Cardiac muscle cell (in vitro differentiated cells and primary cell): Measurements from ENCODE around the gene PHRF1. TPM values are rescaled to one million over a fixed set of nuclear protein-coding genes. Genes with fewer than 3 reads are reported as not detected.
A peak's percentile ranks its signal among the peaks of the same experiment; 100 is the strongest.

ENCODE experiments used
- DNase-seq, 2 donors: peaks; one replicate each; pipeline versions ENCODE4 v3.0.0 to v3.0.0-alpha.2; 2010 to 2017; ENCODE audit warnings: low read depth in 1 of 2, low spot score in 1 of 2
- H3K27ac ChIP-seq: fragments of 200-600 bp; sonication (generic); 2 replicates; pipeline ENCODE4 v1.5.1; 2016
- H3K27me3 ChIP-seq: fragments of 200-600 bp; sonication (generic); 2 replicates; pipeline ENCODE4 v1.6.0; 2016; ENCODE audit warnings: control low read depth
- H3K36me3 ChIP-seq: fragments of 200-600 bp; sonication (generic); 2 replicates; pipeline ENCODE4 v1.5.1; 2016; ENCODE audit warnings: control low read depth
- H3K4me1 ChIP-seq: fragments of 200-600 bp; sonication (generic); 2 replicates; pipeline ENCODE4 v1.8.1; 2017; ENCODE audit warnings: low read depth, mild to moderate bottlenecking, mixed run types
- H3K4me3 ChIP-seq: fragments of 200-600 bp; sonication (generic); 2 replicates; pipeline ENCODE4 v1.5.1; 2016; ENCODE audit warnings: mild to moderate bottlenecking
- H3K9me3 ChIP-seq: fragments of 200-600 bp; sonication (generic); 2 replicates; pipeline ENCODE4 v1.5.1; 2017; ENCODE audit warnings: low read depth, mild to moderate bottlenecking, control low read depth
- polyA plus RNA-seq: library from polyadenylated mRNA; unstranded; fragments of >200 nt; fragmentation: Nextera tagmentation; extraction: Ambion mirVana; gene quantifications from 2 replicates; pipeline ENCODE4 v1.2.1, GENCODE V29; 2016
- total RNA-seq: library from RNA; depleted of rRNA; stranded (reverse); fragments of >200 nt; gene quantifications from 2 replicates; pipeline ENCODE4 v1.2.3, GENCODE V29; 2016
- TF ChIP-seq, protein P1 (sequence below): IDR thresholded peaks from 2 replicates; pipeline ENCODE4 v1.5.1; 2012; ENCODE audit warnings: low read depth, mild to moderate bottlenecking, low read length

PHRF1 gene
- total and polyA plus RNA-seq, 2 experiments from 2014 or later: 17.8 to 48.0 TPM

DNA sequence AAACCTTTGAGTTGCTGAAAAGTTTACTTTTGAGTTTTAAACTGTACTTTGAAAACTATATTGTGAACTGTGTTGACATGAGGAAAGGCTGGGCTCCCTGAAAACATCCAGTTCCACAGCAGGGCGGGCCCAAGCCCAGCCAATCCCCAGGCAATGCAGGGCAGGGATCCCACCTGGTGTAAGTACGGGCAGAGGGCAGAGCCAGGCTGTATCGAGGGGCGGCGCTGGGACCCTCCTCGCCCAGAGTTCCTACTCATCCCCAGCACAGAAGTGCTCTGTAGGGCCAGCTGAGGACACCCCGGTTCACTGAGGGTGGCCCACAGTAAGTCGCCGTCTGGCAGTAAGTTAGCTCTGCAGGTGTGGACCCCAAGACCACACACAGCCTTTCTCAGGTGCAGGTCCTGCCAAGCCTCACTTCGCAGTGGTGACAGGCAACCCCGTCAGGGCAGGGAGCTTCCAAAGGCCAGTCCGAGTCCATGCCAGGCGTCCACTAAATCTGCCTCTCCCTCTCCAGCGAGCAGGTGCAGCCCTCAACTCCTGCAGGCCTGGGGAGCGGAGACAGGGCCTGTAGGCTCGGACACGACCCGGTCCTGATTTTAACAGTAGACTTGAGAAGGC is 9.2 kb upstream of the PHRF1 start:
- TF ChIP-seq, protein P1, sequence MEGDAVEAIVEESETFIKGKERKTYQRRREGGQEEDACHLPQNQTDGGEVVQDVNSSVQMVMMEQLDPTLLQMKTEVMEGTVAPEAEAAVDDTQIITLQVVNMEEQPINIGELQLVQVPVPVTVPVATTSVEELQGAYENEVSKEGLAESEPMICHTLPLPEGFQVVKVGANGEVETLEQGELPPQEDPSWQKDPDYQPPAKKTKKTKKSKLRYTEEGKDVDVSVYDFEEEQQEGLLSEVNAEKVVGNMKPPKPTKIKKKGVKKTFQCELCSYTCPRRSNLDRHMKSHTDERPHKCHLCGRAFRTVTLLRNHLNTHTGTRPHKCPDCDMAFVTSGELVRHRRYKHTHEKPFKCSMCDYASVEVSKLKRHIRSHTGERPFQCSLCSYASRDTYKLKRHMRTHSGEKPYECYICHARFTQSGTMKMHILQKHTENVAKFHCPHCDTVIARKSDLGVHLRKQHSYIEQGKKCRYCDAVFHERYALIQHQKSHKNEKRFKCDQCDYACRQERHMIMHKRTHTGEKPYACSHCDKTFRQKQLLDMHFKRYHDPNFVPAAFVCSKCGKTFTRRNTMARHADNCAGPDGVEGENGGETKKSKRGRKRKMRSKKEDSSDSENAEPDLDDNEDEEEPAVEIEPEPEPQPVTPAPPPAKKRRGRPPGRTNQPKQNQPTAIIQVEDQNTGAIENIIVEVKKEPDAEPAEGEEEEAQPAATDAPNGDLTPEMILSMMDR: no peak
- peaks cover 21% of the 10 kb centered on the region for H3K4me1 ChIP-seq
- H3K4me3 ChIP-seq: peak overlapping the region; percentile 95
- H3K27ac ChIP-seq: no peak overlapping the region
- peaks cover 5% of the 10 kb centered on the region for H3K36me3 ChIP-seq
- DNase-seq: no peak
- no peaks in the 10 kb centered on the region for H3K27me3 ChIP-seq
- H3K9me3 ChIP-seq: no peaks in the 10 kb centered on the region

DNA sequence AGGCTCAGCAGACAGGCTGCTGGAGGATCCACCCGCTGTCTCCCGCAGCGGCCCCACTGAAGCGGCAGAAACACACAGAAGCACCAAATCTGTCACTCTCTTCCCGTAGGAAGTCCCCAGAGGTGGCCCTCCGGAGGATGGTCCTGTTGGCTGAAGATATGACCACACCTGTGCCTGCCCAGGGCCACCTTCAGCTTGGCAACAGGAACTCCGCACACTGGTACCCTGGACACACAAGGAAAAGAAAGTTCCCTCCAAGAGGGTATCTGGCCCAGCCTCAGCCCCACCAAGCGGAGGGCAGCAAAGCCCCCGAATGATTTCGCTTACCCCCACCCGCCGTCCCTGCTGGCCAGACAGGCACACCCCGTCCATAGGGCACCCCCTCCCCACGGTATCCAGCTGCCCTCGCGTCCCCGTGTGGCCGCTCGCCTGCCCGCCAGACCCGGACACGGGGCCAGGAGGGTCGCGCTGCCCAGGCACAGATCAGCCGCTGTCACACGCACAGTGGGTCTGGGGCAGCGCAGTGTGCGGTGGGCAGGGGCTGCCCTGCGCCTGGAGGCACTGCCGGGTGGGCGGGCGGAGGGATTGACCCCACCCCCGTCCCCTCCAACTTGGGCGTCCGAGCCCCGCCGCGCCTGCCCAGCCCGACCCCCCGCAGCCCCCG is 8.5 kb upstream of the PHRF1 start:
- Histone ChIP-seq H3K27ac (peak overlapping the region; percentile 76), H3K4me3 (peak overlapping the region; percentile 95), H3K4me1 (peaks cover 21% of the 10 kb centered on the region), H3K27me3 (no peaks in the 10 kb centered on the region), H3K9me3 (no peaks in the 10 kb centered on the region), H3K36me3 (peaks cover 5% of the 10 kb centered on the region)
- TF ChIP-seq, protein P1: no peak
- no peak for DNase-seq

DNA sequence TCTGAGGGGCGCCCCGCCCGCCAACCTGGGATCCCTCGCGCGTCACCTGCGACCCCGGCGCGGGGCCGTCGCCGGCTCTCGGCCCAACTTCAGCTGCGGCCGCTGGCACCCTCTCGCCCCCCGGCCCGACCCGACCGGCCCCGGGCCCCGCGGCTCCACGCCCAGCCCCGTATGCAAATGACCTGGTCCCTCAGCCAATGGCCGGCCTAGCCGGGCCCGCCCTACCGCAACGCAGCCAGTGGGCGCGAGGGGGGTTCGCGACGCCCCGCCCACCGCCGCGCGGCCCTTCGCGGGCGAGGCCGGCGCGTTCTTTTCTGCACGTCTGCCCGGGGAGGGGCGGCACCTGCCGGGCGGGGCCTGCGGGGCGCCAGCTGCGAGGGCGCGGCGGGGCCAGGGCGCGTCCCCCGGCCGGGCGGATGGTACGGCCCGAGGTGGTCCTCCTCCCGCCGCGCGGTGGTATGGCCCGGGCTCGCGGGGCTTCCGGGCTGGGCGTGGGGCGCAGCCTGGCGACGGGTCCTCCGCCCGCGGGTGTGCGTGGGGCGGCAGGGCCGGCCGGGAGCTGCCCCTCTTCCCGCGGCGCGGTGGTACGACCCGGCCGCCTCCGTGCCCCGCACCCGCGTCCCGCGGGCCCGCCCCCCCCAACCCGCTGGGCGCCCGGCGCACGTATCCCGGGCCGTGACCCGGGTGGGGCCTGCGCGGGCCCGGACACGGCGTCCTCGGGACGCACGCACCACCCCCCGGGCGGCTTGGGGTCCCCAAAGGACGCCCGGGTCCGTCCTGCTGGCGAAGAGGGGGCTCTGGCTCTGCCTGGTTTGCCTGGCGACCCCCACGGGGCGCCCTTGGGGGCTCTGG is 7.7 kb upstream of the PHRF1 start:
- no peaks in the 10 kb centered on the region for H3K9me3 ChIP-seq
- peak overlapping the region; percentile 95 for H3K4me3 ChIP-seq
- peak; percentile 94 to 97 for DNase-seq
- H3K27me3 ChIP-seq: no peaks in the 10 kb centered on the region
- H3K4me1 ChIP-seq: peaks cover 25% of the 10 kb centered on the region
- TF ChIP-seq, protein P1: no peak
- peaks cover 5% of the 10 kb centered on the region for H3K36me3 ChIP-seq
- H3K27ac ChIP-seq: peak overlapping the region; percentile 77

DNA sequence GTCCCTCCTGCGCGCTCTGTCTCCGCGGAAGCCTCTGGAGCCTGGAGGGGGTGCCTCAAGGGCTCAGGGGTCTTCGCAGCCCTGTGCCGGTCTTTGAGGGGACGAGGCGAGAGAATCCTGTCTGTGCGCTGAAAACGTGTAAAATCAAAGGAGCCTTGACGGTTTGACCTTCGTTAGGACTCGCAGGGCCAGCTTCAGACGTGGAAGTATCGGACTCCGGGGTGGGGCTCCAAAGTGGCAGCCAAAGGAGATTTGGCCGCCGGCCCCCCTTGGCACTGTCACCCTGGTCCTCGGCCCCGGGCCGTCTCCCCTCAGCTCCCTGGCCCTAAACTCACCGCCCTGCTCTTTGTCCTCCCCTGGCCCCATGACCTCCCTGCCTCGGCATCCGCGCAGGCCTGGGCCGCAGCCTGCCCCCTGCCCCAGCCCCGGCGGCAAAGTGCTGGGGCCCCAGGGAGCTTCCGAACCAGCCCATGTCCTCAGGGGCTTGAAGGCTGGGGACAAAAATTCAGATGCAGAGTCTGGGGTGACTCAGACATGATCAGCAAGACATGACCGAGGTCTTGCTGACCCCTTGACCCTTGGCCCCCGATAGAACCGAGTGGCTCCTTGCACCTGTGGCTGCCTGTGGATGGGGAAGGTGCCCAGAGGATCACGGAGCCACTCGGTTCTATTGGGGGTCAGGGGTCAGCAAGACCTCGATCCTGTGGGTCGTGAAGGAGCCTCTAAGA is 6.9 kb upstream of the PHRF1 start:
- H3K9me3 ChIP-seq: no peaks in the 10 kb centered on the region
- H3K27me3 ChIP-seq: no peaks in the 10 kb centered on the region
- DNase-seq: no peak
- H3K36me3 ChIP-seq: peaks cover 5% of the 10 kb centered on the region
- H3K4me3 ChIP-seq: peak overlapping the region; percentile 75
- peaks cover 30% of the 10 kb centered on the region for H3K4me1 ChIP-seq
- TF ChIP-seq, protein P1: no peak
- H3K27ac ChIP-seq: peak overlapping the region; percentile 77

DNA sequence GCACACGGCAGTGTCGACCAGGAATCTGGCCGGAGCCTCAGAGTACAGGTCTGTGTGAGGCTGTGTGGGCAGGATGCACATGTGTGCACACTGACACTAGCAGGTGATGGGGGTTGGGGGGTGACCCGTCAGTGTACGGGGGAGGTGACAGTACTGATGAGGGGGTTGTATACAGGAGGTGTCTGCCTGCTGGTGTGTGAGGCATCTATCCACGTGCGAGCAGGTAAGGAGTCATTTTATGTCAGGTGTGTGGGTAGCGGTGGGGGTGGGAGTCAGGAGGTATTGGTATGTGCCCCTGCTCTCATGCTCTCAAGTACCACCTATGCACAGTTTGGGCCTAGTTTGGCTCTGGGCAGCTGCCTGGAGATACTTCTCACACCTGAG is 4.5 kb upstream of the PHRF1 start:
- DNase-seq: no peak
- Histone ChIP-seq H3K4me3 (no peak overlapping the region), H3K9me3 (no peaks in the 10 kb centered on the region), H3K36me3 (peaks cover 5% of the 10 kb centered on the region), H3K4me1 (peaks cover 25% of the 10 kb centered on the region), H3K27ac (no peak overlapping the region), H3K27me3 (no peaks in the 10 kb centered on the region)
- TF ChIP-seq, protein P1: no peak
